PC-3 (cell line): Measurements from ENCODE around the gene DERL3.

Experiments
- EZH2phosphoT487 ChIP-seq: fragments of 300-600 bp; sonication (generic); IDR thresholded peaks from 2 replicates; pipeline ENCODE4 v1.6.1; 2018; ENCODE audit warnings: mild to moderate bottlenecking, antibody characterized with exemption, low read length, borderline replicate concordance
- TF ChIP-seq, protein P1 (sequence below): fragments of 300-600 bp; sonication (generic); conservative IDR thresholded peaks from 2 replicates; pipeline ENCODE4 v1.5.1; 2017; ENCODE audit warnings: antibody characterized with exemption, low read depth, mild to moderate bottlenecking, low read length

DNA sequence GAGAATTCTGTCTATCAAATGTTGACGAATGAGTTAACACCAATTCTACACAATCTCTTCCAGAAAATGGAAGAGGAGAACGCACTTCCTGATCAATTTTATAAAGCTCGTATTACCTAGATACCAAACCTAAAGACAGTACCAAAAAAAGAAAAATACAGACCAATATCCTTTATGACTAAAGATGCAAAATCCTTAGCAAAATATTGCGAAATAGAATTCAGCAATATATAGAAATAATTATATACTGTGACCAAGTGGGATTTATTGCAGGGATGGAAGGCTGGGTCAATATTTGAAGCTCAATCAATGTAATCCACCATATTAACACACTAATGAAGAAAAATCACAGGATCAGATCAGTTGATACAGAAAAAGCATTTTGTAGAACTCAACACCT lies 26.4 kb downstream of the DERL3 start:
- no peak for TF ChIP-seq EZH2phosphoT487
- TF ChIP-seq, protein P1, sequence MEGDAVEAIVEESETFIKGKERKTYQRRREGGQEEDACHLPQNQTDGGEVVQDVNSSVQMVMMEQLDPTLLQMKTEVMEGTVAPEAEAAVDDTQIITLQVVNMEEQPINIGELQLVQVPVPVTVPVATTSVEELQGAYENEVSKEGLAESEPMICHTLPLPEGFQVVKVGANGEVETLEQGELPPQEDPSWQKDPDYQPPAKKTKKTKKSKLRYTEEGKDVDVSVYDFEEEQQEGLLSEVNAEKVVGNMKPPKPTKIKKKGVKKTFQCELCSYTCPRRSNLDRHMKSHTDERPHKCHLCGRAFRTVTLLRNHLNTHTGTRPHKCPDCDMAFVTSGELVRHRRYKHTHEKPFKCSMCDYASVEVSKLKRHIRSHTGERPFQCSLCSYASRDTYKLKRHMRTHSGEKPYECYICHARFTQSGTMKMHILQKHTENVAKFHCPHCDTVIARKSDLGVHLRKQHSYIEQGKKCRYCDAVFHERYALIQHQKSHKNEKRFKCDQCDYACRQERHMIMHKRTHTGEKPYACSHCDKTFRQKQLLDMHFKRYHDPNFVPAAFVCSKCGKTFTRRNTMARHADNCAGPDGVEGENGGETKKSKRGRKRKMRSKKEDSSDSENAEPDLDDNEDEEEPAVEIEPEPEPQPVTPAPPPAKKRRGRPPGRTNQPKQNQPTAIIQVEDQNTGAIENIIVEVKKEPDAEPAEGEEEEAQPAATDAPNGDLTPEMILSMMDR: no peak
